NCI-H1436 treated with DMSO at 0.1 percent for 48 hours (cell line): Measurements from ENCODE around the gene GJC2.

Source experiments
- DNase-seq: peaks from one replicate; lab custom pipeline; 2025; lab: John Stamatoyannopoulos, UW

Gene GJC2

GRCh38 chr1:228145463-228146416 is 4.0 kb upstream of the GJC2 start:
- no peak for DNase-seq

GRCh38 chr1:228146417-228147150 is 3.1 kb upstream of the GJC2 start:
- DNase-seq = no peak

- no peak for DNase-seq
Measured at GRCh38 chr1:228147151-228147693, 2.5 kb upstream of the GJC2 start.

- DNase-seq = no peak
Measured at GRCh38 chr1:228147768-228148167, 2.0 kb upstream of the GJC2 start.

GRCh38 chr1:228148196-228148861 is 1.4 kb upstream of the GJC2 start:
- DNase-seq = no peak

GRCh38 chr1:228148935-228149405 is 760 bp upstream of the GJC2 start:
- no peak for DNase-seq

- DNase-seq = no peak
Measured at GRCh38 chr1:228150120-228150460, 360 bp downstream of the GJC2 start.

GRCh38 chr1:228150461-228151179 is 890 bp downstream of the GJC2 start:
- DNase-seq = no peak

GRCh38 chr1:228151180-228151925 is 1.6 kb downstream of the GJC2 start:
- no peak for DNase-seq

- DNase-seq = no peak
Measured at GRCh38 chr1:228152097-228152917, 2.6 kb downstream of the GJC2 start.

GRCh38 chr1:228152918-228153258 is 3.2 kb downstream of the GJC2 start:
- no peak for DNase-seq

GRCh38 chr1:228154021-228154669 is 4.4 kb downstream of the GJC2 start:
- no peak for DNase-seq

GRCh38 chr1:228154670-228155571 is 5.2 kb downstream of the GJC2 start:
- DNase-seq = no peak

GRCh38 chr1:228155596-228156514 is 6.1 kb downstream of the GJC2 start:
- no peak for DNase-seq

GRCh38 chr1:228156515-228156881 is 6.8 kb downstream of the GJC2 start:
- DNase-seq = no peak

GRCh38 chr1:228156941-228157728 is 7.4 kb downstream of the GJC2 start:
- no peak for DNase-seq

- DNase-seq = no peak
Measured at GRCh38 chr1:228157729-228158126, 8.0 kb downstream of the GJC2 start.
